ENCODE results near the gene ZDHHC21.

Gene ZDHHC21

DNA sequence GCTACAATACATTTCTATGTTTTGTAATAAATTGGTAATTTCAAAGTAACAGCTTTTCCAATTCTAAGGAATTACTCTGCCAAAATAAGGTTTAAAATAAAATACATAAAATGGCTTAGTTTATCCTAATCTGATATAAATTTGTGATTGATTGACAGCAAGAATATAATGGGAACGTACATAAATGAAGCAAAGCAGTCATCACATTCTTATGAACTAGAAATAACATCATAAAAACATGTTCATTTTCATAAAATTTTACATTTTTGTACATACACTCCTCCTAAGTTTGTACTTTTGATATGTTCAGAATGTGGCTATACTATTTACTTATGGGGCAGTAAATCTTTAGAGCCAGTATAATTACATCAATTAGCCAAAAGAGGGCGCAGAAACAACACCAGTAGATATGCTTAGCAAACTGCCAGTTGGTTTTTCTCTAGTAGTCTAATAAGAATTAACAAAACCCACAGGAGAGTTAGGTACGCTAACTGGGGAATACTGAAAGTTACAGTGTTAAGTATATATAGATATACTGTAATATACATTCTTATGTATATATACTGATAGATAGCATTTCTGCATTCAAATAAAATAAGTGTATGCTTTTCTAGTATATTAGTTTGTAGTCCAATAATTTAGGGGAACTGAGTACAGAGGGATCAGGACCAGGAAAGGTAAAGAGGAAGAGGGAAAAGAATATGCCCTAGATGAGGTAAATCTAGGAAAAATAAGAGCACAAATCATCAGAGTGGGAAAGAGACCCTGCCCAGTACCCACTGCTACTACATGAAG lies 76.8 kb downstream of the ZDHHC21 start:
- DNase-seq (ENCODE audit: low read depth in 2 of 2): no peak

DNA sequence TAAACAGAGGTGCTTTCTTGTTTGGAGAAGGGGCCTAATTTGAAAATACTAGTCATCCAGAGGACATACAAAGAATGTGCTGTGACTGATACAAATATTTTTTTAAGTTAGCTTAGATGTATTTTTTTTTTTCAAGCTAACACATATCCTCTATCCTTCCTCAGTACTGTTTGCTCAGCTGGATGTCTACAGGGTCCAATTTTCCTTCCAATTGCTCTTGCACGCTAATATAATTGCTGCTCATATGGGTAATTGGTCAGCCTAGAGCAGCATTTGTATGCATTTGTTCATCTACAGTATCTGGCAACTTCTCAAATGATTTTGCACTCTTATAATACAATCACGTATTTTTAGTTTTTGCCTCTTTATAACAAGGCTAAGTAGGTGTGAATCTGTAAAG lies 84.7 kb downstream of the ZDHHC21 start:
- DNase-seq (ENCODE audit: low read depth in 2 of 2): no peak

DNA sequence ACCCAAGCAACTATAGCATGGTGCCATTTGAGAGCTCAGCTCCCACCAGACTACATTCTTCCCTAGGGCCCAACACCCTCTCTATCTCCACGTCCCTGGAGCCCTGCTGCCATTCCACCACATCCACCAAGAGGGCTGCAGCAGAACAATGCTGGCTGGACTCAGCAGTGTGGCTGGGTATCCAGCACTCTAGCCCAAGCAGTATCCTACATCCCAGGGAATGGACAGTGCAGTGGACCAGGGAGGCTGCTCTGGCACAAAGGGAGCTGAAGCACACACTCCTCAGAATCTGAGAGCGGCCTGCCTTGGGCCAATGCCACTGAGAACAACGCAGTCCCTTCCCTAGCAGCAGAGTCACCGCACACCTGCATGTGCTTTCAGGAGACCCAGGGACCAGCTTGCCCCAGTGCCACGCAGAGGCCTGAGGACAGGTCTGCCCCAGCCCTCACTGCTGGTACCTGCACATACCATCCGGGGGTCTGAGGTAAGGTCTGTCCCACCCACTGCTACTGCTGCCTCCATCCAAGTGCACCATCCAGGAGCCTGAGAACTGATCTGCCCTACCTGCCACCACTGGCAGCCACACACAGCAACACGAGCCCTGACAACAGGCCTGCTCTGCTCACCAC lies 95.9 kb downstream of the ZDHHC21 start:
- no peak for DNase-seq (ENCODE audit: low read depth in 2 of 2)

DNA sequence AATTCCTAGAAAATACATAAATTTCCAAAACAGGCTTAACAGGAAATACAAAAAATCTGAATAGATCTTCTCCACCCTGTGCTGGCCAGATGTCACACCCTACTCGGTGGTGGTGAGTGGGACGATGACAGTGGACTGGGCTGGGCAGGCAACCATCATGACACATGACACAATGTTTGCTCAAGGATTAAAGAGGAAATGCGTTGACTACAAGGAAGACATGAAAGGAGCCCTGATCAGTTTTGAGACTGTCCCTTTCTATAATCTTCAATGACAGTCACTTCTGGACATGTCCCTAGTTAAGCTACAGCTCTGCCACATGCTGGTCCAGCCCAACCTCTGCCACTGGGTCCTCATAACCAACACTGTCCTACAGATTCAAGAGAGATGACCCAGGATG lies 99.8 kb downstream of the ZDHHC21 start:
- no peak for DNase-seq (ENCODE audit: low read depth in 2 of 2)

DNA sequence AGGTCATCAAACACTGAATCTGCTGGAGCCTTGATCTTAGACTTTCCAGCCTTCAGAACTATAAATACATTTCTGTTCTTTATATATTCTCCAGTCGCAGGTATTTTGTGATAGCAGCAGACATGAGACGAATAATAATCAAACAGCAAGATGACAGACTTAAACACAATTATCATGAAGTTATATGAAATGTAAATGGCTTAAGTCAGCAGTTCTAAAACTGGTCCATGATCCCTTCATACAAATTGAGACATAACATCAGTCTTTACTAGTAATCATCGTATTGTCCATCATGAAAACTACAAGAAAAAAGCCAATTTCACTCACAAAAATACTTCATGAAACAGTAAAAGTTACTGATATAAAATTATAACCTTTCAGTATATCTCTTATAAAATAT lies 101.8 kb downstream of the ZDHHC21 start:
- no peak for DNase-seq (ENCODE audit: low read depth in 2 of 2)

DNA sequence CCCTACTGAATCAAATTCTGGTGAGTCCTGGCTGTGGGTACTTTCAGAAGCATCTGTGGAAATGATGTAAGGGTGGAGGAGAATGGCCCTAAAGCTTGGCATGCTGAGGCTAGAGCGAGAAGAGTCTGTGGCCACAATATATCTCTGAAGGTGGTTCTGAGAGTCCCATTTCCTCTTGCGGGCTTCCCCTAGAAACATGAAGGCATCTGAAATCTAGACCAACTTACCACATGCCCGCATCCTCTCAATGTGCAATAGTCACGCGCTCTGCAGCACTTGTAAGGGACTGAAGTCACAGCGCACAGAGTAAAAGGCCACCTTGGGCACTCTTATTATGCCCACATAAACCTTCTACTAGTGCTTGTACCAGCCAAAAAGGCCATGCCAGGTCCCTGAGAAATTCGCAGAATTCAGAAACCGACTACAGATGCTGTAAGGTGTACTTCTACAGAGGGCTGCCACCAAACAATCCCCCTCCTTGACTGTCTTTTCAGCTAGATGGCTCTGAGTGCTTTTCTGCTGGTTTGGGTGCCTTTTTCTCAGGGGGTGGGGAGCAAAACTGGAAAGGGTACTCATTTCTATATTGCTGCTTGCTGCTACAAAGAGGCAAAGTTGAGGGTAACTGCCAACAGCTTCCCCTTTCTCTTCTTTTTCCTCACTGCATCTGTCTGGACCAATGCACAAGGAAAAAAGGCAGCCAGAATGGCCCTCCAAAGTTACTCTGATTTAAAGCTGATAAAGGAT lies 107.3 kb downstream of the ZDHHC21 start:
- no peak for DNase-seq (ENCODE audit: low read depth in 2 of 2)

DNA sequence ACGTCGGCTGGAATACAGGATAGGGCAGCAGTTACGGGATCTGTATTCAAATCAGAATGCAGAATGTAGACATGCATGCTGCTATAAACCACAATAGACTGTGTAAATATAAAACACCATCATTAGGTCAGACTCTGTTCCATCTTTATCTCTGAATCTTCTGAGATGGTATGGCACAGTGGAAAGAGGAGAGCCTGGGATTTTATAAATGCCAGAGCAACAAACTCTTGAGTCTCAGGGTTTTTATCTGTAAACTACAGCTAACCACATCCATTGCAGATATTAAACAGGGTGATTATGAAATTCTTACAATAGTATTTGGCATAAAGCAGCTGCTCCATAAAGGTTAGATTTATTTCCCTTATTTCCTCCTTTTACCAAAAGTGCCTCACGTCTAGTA lies 108.7 kb downstream of the ZDHHC21 start:
- DNase-seq (ENCODE audit: low read depth in 2 of 2): no peak

DNA sequence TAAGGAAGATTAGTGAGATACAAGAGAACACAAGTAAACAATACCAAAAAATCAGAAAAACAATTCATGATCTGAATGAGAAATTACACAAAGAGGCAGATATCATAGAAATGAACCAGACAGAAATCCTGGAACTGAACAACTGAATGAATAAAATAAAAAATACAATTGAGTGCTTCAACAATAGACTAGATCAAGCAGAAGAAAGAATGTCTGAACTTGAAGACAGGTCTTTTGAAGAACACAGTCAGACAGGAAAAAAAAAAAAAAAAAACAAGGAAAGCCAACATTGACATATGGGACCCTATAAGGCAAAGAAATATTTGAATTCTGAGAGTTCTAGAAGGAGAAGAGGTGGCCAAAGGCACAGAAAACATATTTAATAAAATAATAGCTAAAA lies 115.2 kb downstream of the ZDHHC21 start:
- DNase-seq (ENCODE audit: low read depth in 2 of 2): no peak

DNA sequence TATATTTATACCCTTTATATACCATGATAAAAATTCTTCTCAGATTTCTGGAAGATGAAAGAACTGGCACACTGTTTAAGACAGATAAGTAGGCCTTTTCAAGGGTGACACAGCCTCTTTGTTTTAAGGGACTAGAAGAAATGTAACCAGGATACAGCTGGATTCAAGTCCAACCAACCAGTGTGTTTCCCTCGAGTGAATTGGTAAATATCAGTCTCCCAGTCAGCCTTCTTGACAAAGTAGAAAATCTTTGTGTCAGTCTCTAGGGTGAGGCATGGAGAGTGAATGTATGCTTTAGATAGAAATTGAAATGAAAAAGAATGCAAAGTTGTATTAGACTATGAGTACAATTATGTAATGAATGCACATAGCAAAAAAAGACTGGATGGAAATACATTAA lies 119.1 kb downstream of the ZDHHC21 start:
- no peak for DNase-seq (ENCODE audit: low read depth in 2 of 2)

DNA sequence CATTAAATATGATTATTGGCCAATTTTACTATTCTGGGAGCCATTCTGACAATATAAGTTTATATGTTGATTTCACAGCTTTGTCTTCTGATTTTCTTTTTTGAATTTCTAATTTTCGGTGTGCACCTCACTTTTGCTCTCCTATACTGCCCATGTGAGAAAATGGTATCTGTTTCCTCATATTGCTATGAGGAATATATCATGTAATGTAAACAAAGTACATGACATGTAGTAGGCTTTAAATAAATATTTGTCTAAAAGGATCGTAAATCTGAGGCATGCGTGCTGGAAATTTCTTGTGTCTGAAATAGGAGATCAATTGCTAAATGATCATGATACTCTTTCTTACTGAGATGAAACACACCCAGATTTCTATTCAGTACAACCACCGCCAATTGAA lies 119.9 kb downstream of the ZDHHC21 start:
- DNase-seq (ENCODE audit: low read depth in 2 of 2): no peak

DNA sequence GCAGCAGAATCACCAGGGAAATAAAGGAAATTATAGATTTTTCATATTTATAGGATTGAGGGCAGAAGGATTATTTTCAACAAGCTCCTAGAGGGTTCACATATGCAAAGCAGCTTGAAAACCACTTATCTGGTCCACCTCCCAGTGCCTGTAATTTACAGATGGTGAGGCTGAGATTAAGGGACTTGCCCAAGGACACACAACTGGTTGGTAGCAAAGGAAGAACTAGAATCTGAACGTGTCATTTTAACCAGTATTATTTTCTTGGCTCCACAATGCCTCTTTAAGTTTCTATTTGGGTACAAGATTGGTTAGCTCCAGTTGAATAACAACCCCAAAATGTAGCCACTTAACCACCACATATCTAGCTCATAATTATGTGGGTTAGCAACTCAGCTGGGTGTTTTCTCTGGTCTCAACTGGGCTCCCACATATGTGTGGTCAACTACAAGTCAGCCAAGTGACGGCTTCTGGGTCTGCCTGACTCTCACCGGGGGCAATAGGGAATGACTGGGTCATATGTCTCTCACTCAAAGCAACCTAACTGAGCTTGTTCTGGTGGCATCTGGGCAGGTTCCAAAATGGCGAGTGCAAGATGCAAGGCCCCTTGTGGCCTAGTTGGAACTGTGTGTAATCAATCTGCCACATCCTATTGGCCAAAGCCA lies 127.7 kb downstream of the ZDHHC21 start:
- DNase-seq (ENCODE audit: low read depth in 2 of 2): no peak

DNA sequence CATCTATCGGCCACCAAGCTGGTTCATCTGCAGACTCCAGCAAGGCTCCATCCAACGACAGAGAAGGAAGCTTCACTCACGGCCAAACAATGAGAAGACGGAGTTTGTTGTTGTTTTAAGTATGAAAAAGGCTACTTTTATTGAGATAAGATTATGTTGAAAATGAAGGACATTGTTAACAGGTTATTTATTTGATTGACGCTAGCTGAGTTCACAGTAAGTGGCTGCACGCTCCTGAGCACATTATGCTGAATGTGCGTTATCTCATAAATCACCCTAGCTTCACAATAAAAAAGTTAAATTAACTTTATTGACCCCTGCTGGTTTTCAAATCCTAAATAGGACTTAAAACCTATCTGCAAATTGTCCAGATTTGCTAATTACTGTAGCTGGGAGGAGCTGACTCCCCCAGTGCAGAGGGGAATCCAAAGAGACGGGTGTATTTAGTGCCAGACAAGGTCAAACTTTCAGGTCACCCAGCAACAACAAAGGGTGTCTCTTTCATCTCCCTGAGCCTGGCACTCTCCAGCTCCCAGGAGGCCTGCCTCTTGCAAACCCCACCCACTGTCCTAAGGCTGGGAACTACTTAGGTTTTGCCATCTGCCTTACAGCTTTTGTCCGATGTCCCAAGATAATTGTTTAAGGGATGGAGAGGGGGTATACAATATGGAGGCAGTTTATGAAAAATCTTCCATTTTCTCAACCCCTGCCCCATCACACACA lies 129.2 kb downstream of the ZDHHC21 start:
- DNase-seq (ENCODE audit: low read depth in 2 of 2): no peak

DNA sequence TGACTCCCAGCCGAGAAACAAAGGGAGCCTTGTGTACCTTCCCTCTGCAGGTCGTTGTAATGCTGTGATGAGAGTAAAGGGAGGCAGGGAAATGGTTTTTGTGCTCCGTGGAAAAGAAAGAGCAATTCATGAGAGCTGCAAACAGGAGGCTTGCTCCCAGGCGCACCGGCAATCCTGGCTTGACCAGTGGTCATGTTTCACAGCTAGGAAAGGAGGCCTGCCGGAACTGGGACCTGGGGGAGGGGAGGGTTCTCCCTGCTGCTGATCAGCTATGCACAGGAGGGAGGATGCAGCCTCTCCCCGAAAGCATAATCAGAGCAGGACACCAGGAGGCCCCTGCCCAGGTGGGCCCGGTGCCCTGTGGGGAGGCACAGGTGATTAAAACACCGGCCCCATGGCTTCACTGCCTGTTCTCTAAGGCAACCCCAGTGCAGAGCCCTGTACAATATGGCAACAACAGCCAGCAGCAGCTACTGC lies 131.3 kb downstream of the ZDHHC21 start:
- no peak for DNase-seq (ENCODE audit: low read depth in 2 of 2)
